Measurements from ENCODE around the gene MAP6D1.

The MAP6D1 gene

DNA sequence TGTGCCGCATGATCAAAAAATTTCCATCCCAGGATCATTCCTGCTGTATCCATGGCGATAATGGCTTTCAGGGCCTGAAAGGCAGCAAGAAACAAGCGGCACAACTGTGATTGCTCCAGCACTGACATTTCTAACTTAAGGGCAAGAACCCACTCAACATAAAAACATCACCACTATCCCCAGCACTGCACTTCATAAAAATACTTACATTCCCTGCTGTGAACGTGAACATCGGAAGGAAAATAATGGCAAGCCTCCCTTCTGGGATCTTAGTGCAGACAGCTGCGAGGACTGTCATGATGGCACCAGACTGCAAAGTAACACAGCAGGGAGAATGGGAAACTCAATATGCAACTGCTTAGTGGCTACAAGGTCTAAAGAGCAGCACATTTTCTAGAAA, 8.1 kb upstream of the MAP6D1 start:
- no peaks in the 10 kb centered on the region for H3K79me2 ChIP-seq
- no peak overlapping the region for H3K4me2 ChIP-seq (ENCODE audit: low read length)
- H2AFZ ChIP-seq: no peak overlapping the region
- no peak overlapping the region for H3K9ac ChIP-seq
- H3K27me3 ChIP-seq (ENCODE audit: control insufficient read depth, insufficient read depth, low read length): no peaks in the 10 kb centered on the region
- no peak overlapping the region for H3K27ac ChIP-seq
- no peak overlapping the region for H3K4me3 ChIP-seq (ENCODE audit: low read depth, low read length)
- TF ChIP-seq, protein P1, sequence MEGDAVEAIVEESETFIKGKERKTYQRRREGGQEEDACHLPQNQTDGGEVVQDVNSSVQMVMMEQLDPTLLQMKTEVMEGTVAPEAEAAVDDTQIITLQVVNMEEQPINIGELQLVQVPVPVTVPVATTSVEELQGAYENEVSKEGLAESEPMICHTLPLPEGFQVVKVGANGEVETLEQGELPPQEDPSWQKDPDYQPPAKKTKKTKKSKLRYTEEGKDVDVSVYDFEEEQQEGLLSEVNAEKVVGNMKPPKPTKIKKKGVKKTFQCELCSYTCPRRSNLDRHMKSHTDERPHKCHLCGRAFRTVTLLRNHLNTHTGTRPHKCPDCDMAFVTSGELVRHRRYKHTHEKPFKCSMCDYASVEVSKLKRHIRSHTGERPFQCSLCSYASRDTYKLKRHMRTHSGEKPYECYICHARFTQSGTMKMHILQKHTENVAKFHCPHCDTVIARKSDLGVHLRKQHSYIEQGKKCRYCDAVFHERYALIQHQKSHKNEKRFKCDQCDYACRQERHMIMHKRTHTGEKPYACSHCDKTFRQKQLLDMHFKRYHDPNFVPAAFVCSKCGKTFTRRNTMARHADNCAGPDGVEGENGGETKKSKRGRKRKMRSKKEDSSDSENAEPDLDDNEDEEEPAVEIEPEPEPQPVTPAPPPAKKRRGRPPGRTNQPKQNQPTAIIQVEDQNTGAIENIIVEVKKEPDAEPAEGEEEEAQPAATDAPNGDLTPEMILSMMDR (IDR thresholded peaks at IDR 0.05): no peak
- no peaks in the 10 kb centered on the region for H3K4me1 ChIP-seq
- no peaks in the 10 kb centered on the region for H3K9me3 ChIP-seq (ENCODE audit: control insufficient read depth, low read length)
- H3K36me3 ChIP-seq (ENCODE audit: control insufficient read depth, insufficient read depth, low read length): no peaks in the 10 kb centered on the region

DNA sequence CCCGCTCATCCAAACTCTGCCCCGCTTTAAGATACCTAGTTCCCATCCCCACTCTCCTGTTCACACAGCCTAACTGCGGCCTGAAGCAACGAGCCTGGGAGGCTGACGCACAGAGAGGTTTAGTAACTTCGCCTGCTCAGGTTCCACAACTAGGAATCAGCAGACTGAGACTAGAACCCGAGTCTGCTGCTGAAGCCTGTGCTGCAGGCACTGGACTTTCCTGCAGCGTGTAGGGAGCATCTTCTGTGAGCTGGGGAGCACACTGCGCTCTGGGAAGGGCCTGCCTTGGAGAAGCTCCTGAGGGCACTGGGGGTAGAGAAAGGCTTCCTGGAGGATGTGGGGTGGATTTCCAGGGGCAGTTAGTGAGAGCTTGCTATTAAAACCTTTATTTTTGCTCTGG, 4.8 kb upstream of the MAP6D1 start:
- Histone ChIP-seq H3K79me2 (no peaks in the 10 kb centered on the region), H3K4me3 (ENCODE audit: low read depth, low read length) (no peak overlapping the region), H3K27me3 (ENCODE audit: control insufficient read depth, insufficient read depth, low read length) (no peaks in the 10 kb centered on the region), H2AFZ (no peak overlapping the region), H3K27ac (no peak overlapping the region), H3K4me2 (ENCODE audit: low read length) (no peak overlapping the region), H3K36me3 (ENCODE audit: control insufficient read depth, insufficient read depth, low read length) (no peaks in the 10 kb centered on the region), H3K4me1 (no peaks in the 10 kb centered on the region), H3K9ac (no peak overlapping the region), H3K9me3 (ENCODE audit: control insufficient read depth, low read length) (no peaks in the 10 kb centered on the region)
- TF ChIP-seq, protein P1 (IDR thresholded peaks at IDR 0.05): no peak

DNA sequence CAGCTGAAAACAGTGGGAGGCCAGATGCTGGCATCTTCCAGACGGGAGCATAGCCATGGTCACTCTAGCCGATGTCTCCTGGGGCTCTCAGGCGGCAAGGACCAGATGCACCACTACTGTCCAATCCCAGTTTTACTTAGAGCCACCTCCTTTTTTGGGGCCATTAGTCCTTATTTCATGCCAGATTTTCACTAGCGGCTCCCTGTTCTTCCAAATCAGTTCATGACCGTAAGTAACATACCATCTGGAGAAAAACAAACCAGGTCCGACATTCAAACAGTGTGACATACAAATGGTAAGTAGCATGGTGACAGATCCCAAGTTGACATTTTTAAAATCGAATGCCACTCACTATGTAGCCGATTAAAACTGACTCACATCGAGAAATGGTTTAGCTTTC, 4.1 kb upstream of the MAP6D1 start:
- Histone ChIP-seq H3K36me3 (ENCODE audit: control insufficient read depth, insufficient read depth, low read length) (no peaks in the 10 kb centered on the region), H3K27me3 (ENCODE audit: control insufficient read depth, insufficient read depth, low read length) (no peaks in the 10 kb centered on the region), H3K4me1 (peaks cover 2% of the 10 kb centered on the region), H2AFZ (no peak overlapping the region), H3K79me2 (no peaks in the 10 kb centered on the region), H3K27ac (no peak overlapping the region), H3K9ac (no peak overlapping the region), H3K4me2 (ENCODE audit: low read length) (no peak overlapping the region), H3K4me3 (ENCODE audit: low read depth, low read length) (no peak overlapping the region), H3K9me3 (ENCODE audit: control insufficient read depth, low read length) (no peaks in the 10 kb centered on the region)
- TF ChIP-seq, protein P1 (IDR thresholded peaks at IDR 0.05): no peak

DNA sequence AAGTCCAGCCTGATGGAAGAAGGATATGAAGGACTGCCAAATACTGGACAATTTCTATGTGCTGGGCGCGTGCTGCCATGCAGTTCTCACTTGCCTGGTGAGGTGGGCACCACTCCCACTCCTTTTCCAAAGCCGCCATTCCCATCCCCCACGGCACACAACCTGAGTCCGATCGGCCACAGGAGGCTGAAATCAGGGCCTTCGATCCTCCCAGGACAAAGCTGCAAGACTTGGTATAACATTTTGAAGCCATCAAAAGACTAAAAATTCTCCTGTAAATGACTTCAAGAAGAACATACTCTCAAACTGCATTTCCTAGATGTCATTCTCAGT, 3.1 kb upstream of the MAP6D1 start:
- Histone ChIP-seq H3K27me3 (ENCODE audit: control insufficient read depth, insufficient read depth, low read length) (no peaks in the 10 kb centered on the region), H3K27ac (no peak overlapping the region), H3K9me3 (ENCODE audit: control insufficient read depth, low read length) (no peaks in the 10 kb centered on the region), H2AFZ (no peak overlapping the region), H3K79me2 (no peaks in the 10 kb centered on the region), H3K4me2 (ENCODE audit: low read length) (no peak overlapping the region), H3K36me3 (ENCODE audit: control insufficient read depth, insufficient read depth, low read length) (no peaks in the 10 kb centered on the region), H3K4me1 (peaks cover 3% of the 10 kb centered on the region), H3K9ac (no peak overlapping the region), H3K4me3 (ENCODE audit: low read depth, low read length) (no peak overlapping the region)
- TF ChIP-seq, protein P1 (IDR thresholded peaks at IDR 0.05): no peak

DNA sequence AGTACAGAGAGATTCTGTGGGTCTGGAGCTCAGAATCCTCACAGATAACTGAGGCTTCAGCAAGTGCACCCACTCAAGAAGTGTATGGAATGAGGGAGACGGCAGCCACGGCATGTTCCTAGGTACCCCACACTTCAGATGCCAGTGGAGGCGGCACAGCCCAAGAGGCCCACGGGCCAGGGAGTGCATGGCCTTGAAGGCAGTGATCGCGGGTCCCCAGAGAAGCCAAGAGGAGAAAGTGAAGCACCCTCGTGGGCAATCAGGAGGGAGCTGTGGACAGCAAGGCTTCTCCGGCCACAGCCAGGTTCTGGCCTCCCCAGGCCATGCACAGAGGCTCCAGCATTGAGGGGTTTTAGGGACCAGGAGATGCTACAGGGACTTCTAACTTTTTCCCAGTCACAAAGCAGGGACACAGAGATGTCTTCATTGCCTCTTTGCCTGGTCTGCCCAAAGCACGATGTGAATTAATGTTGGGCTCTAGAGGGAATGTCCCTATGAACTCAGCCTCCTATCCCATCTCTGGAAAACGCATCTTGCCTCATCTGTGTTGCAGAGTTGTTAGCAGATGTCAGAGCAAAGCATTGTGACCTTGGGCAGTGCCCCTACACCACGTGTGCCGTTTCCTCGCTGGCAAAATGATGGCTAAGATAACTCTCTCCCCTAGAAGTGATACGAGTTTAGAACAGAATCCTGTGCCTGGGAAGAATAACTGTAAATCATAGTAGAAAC, 2.6 kb upstream of the MAP6D1 start:
- Histone ChIP-seq H3K27ac (no peak overlapping the region), H3K9me3 (ENCODE audit: control insufficient read depth, low read length) (no peaks in the 10 kb centered on the region), H3K36me3 (ENCODE audit: control insufficient read depth, insufficient read depth, low read length) (no peaks in the 10 kb centered on the region), H2AFZ (no peak overlapping the region), H3K4me3 (ENCODE audit: low read depth, low read length) (no peak overlapping the region), H3K27me3 (ENCODE audit: control insufficient read depth, insufficient read depth, low read length) (no peaks in the 10 kb centered on the region), H3K4me2 (ENCODE audit: low read length) (no peak overlapping the region), H3K79me2 (no peaks in the 10 kb centered on the region), H3K9ac (no peak overlapping the region), H3K4me1 (peaks cover 3% of the 10 kb centered on the region)
- TF ChIP-seq, protein P1 (IDR thresholded peaks at IDR 0.05): no peak

Data from parathyroid adenoma (tissue), 2 donors.